NB4 (cell line): ENCODE results near the gene KLHL18.
"Not testable (repeated sequence)": the region's sequence is repeated elsewhere in the genome, so short reads cannot be mapped to it uniquely, and the experiment has no call there.

Experiments used
- DNase-seq: peaks from one replicate; pipeline ENCODE4 v3.0.0; 2010; ENCODE audit warnings: low read depth
- H3K4me3 ChIP-seq: one replicate; pipeline ENCODE4 v1.5.1; 2011; ENCODE audit warnings: mild to moderate bottlenecking, low read depth, low read length, moderate library complexity
- CTCF ChIP-seq: IDR thresholded peaks from one replicate; pipeline ENCODE4 v1.5.1; 2012; ENCODE audit warnings: low read depth, low read length
- MAX ChIP-seq: IDR thresholded peaks from 2 replicates; pipeline ENCODE4 v1.6.1; 2011; ENCODE audit warnings: low read depth, low read length
- MYC ChIP-seq: IDR thresholded peaks from 2 replicates; pipeline ENCODE4 v1.6.1; 2011; ENCODE audit warnings: low read depth, low read length
- POLR2A ChIP-seq: IDR thresholded peaks from 2 replicates; pipeline ENCODE4 v1.6.1; 2011; ENCODE audit warnings: mild to moderate bottlenecking; ENCODE audit not compliant: insufficient read length; ENCODE audit errors: extremely low read depth

The KLHL18 gene

DNA sequence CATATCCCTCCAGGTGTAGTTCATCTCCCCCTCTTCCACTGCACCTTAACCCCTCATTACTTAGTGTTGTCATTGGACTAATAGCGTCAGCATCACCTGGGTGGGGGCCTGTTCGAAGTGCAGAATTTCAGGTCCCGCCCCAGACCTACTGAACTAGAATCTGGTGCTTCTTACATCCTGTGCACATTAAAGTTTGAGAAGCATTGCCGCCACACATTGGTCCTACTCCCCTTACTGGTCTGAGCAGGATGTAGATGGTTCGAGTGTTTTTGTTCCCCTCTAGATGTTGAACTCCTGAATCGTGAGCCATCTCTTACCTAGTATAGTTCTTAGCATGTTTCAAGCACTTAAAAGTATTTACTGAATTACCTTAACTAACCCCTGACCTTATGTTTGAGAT is 13.2 kb downstream of the KLHL18 start:
- TF ChIP-seq POLR2A, result no peak
- no peak for TF ChIP-seq MYC
- no peak for TF ChIP-seq CTCF
- TF ChIP-seq MAX, result no peak
- DNase-seq, result no peak
- no peak overlapping the region for H3K4me3 ChIP-seq

DNA sequence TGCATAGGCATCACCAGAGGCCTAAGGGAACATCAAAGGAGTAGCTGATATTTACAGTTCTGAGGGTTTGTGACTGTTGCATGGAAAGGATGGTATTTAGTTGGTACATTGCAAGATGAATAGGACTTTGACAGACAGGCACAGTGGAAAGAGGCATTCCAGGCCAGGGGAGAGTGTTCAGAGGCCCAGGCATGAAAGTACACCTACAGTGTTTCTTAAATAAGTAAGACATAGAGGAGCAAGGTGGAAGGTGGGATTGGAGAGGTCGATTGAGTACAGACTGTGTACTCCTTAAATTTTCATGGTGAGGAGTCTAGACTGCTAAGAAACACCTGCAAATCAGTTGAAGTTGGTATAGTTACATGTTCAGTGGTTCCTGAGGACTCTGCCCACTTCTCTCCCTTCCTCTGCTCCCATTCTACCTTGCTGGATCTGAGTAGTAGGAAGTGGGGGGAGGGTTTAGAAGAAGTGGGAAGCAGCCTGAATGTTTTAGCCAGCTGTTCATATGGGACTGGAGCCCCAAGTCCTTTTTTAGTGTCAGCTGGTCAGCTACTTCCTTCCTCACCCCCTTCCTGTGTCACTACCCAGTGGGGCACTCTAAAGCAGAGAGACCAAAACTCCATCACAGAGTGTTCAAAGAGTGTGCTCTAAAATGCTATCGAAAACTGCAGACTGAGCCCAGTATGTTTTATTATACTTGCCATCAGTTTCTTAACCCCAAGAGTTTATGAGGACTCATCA is 14.0 kb downstream of the KLHL18 start:
- DNase-seq, result no peak
- TF ChIP-seq POLR2A (no peak), MAX (no peak), MYC (no peak), CTCF (no peak)
- no peak overlapping the region for H3K4me3 ChIP-seq

- DNase-seq, result no peak
- no peak overlapping the region for H3K4me3 ChIP-seq
- TF ChIP-seq MAX, result no peak
- TF ChIP-seq POLR2A, result no peak
- TF ChIP-seq CTCF, result no peak
- TF ChIP-seq MYC, result no peak
Measured at GRCh38 chr3:47298439-47298838, 15.7 kb downstream of the KLHL18 start.

DNA sequence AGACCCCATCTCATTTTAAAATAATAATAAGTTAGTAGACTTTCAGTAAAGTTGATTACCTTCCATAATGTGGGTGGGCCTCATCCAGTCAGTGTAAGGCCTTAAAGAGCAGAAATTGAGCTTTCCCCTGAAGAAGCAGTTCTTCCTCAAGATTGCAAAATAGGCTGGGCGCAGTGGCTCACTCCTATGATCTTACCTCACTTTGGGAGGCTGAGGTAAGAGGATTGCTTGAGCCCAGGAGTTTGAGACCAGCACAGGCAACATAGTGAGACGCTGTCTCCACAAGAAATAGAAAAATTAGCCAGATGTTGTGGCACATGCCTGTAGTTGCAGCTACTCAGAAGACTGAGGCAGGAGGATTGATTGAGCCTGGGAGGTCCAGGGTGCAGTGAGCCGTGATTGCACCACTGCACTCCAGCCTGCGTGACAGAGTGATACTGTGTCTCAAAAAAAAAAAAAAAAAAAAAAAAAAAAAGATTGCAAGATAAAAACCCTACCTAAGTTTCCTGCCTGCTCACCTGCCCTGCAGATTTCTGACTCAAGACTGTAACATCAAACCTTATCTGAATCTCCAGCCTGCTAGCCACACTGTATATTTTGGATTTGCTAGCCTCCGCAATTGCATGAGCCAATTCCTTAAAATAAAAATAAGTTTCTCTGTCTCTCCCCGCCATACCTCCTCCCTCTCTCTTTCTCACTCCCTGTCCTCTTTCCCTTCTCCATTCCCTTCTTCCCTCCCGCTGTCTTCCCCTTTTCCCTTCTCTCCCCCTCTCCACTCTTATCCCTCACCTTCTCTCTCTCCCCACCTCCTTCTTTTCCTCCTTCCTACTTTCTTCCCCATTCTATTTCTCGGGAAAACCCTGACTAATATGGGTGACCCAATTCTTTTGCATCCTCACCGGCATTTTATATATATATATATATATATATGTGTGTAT is 16.9 kb downstream of the KLHL18 start:
- TF ChIP-seq MYC, result no peak
- no peak overlapping the region for H3K4me3 ChIP-seq
- DNase-seq, result peak; percentile 35

DNA sequence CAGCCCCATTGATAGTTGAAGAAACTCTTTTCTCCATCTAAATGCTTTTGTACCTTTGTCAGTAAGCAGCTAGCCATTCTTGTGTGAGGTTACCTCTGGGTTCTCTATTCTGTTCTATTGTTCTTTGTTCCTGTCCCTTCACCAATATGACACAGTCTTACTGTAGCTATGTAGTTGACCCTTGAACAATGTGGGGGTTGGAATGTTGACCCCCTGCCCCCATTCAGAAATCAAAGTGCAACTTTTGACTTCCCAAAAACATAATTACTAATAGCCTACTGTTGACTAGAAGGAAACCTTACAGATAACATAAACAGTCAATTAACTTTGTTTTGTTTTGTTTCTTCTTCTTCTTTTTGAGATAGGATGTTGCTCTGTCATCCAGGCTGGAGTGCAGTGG is 18.7 kb downstream of the KLHL18 start:
- H3K4me3 ChIP-seq, result no peak overlapping the region
- no peak for DNase-seq
- TF ChIP-seq CTCF (no peak), POLR2A (no peak), MYC (no peak), MAX (no peak)

DNA sequence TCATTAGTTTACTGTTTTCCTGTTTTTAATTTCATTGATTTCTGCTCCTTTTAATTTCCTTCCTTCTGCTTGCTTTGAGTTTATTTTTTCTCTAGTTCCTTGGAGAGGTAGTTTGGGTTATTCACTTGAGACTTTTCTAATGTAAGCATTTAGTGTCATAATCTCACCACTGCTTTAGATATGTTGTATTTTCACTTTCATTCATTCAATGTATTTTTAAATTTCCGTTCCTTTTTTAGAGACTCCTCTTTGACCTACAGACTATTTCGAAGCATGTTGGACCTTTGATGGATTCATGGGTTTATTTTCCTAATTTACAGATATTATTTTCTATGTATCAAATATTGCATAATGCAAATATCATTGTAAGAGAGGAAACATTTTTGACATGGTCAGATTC is 23.3 kb downstream of the KLHL18 start:
- no peak overlapping the region for H3K4me3 ChIP-seq
- TF ChIP-seq MAX (no peak), POLR2A (no peak), MYC (no peak), CTCF (no peak)
- DNase-seq, result no peak

DNA sequence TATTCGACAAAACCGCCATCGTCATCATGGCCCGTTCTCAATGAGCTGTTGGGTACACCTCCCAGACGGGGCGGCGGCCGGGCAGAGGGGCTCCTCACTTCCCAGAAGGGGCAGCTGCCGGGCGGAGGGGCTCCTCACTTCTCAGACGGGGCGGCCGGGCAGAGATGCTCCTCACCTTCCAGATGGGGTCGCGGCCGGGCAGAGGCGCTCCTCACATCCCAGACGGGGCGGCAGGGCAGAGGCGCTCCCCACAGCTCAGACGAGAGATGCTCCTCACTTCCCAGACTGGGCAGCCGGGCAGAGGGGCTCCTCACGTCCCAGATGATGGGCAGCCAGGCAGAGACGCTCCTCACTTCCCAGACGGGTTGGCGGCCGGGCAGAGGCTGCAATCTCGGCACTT is 26.5 kb downstream of the KLHL18 start:
- DNase-seq, H3K4me3 ChIP-seq: not testable (repeated sequence)
